ENCODE measurements around the gene GRPR. TPM values are rescaled to one million over a fixed set of nuclear protein-coding genes. Genes with fewer than 3 reads are reported as not detected.

Gene GRPR
- total and polyA plus RNA-seq, 2 of the 13 experiments (the other 11 are each of a cell fraction or from before 2014, with no cell fraction given): 0.04 to 0.05 TPM

DNA sequence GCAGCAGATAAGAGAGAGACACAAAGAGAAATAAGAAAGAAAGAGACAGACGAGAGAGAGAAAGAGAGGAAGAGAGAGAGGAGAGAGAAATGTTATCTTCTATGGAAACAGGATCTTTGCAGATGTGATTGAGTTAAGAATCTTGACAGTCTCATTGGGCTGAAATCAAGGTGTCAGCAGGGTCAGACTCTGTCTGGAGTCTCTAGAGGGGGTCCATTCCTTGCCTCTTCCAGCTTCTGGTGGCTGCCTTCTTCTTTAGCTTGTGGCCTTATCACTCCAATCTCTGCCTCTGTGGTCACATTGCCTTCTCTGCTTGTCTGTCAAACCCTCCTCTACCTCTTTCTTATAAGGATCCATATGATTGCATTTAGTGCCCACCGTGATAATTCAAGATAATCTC, 21.8 kb upstream of the GRPR start:
- in situ Hi-C loops (cut with HindIII; ENCODE audit: extremely low pct_ligation_motif_present, low pct_unique_long_range_greater_than_20kb): no loop called here

DNA sequence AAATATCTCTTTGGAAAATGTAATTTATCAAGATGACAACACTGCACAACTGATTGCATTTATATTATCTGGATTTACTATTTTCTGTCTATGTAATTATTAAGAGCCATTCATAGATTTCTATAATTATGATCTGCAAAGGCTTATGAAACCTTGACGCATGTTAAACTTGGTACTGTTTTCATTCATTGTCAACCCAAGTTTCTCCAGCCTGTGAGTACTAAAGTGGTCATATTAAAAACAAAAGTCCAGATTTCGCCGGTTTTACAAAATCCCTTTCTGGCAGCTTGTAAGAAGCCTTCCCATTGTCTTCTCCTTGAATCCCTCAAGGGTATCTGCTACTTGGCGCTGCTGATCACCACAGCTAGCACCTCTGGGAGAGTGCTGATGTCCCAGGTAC, 19.7 kb upstream of the GRPR start:
- no peak overlapping the region for H3K9ac ChIP-seq (ENCODE audit: insufficient read depth, low read depth, low read length)
- no peak overlapping the region for H3K27ac ChIP-seq (ENCODE audit: extremely low read length, insufficient read depth, low read length)
- H3K4me2 ChIP-seq (ENCODE audit: low read depth, low read length): no peak overlapping the region
- no peak for ATAC-seq
- WGBS (ENCODE audit: low lambda C conversion rate): 25% methylated on average over 4 of the region's 4 CpGs
- in situ Hi-C loops (cut with HindIII; ENCODE audit: extremely low pct_ligation_motif_present, low pct_unique_long_range_greater_than_20kb): no loop called here
- no peak for FAIRE-seq
- H3K4me1 ChIP-seq (ENCODE audit: insufficient read depth, low read length): no peaks in the 10 kb centered on the region
- H3K4me3 ChIP-seq (replicated peaks in 1 of 3; ENCODE audit: insufficient read depth in 1 of 3, low read depth in 2 of 3, low read length in 3 of 3): no peak overlapping the region
- no peaks in the 10 kb centered on the region for H4K20me1 ChIP-seq (ENCODE audit: insufficient read depth, low read length)
- H3K9me3 ChIP-seq (ENCODE audit: low read length): no peaks in the 10 kb centered on the region
- H3K36me3 ChIP-seq (replicated peaks in 1 of 2; ENCODE audit: control insufficient read depth in 1 of 2, insufficient read depth in 2 of 2, low read length in 2 of 2): no peaks in the 10 kb centered on the region
- no TSS peak for BruUV-seq (replicated peaks)
- ChIA-PET POLR2A (no interaction called here), CTCF (ENCODE audit: low intra/inter-chr PET ratio, low total read pairs) (no interaction called here)
- intact Hi-C loops (cut with micrococcal nuclease; ENCODE audit: unreplicated experiment): no loop called here
- H2AFZ ChIP-seq (ENCODE audit: low read length): no peak overlapping the region
- no peaks in the 10 kb centered on the region for H3K27me3 ChIP-seq (ENCODE audit: control insufficient read depth in 1 of 2, insufficient read depth in 2 of 2, low read length in 2 of 2)
- no peak for TF ChIP-seq RNF2 (conservative IDR thresholded peaks at IDR 0.05; ENCODE audit: low read depth)
- TF ChIP-seq, protein P1, sequence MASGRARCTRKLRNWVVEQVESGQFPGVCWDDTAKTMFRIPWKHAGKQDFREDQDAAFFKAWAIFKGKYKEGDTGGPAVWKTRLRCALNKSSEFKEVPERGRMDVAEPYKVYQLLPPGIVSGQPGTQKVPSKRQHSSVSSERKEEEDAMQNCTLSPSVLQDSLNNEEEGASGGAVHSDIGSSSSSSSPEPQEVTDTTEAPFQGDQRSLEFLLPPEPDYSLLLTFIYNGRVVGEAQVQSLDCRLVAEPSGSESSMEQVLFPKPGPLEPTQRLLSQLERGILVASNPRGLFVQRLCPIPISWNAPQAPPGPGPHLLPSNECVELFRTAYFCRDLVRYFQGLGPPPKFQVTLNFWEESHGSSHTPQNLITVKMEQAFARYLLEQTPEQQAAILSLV (CRISPR knock-in tag; IDR thresholded peaks at IDR 0.05; ENCODE audit: borderline replicate concordance): no peak
- TF ChIP-seq ZNF629 (CRISPR knock-in tag; conservative IDR thresholded peaks at IDR 0.05): no peak
- no peak for DNase-seq (ENCODE audit: low spot score)
- H3K79me2 ChIP-seq (ENCODE audit: insufficient read depth, low read length): no peaks in the 10 kb centered on the region

More for the DNA sequence above, 21.8 kb upstream of the GRPR start:
- Histone ChIP-seq H2AFZ (ENCODE audit: low read length) (no peak overlapping the region), H4K20me1 (ENCODE audit: insufficient read depth, low read length) (no peaks in the 10 kb centered on the region), H3K79me2 (ENCODE audit: insufficient read depth, low read length) (no peaks in the 10 kb centered on the region), H3K4me3 (replicated peaks in 1 of 3; ENCODE audit: insufficient read depth in 1 of 3, low read depth in 2 of 3, low read length in 3 of 3) (no peak overlapping the region), H3K4me2 (ENCODE audit: low read depth, low read length) (no peak overlapping the region), H3K27me3 (ENCODE audit: control insufficient read depth in 1 of 2, insufficient read depth in 2 of 2, low read length in 2 of 2) (no peaks in the 10 kb centered on the region), H3K9me3 (ENCODE audit: low read length) (no peaks in the 10 kb centered on the region), H3K9ac (ENCODE audit: insufficient read depth, low read depth, low read length) (no peak overlapping the region), H3K4me1 (ENCODE audit: insufficient read depth, low read length) (no peaks in the 10 kb centered on the region), H3K27ac (ENCODE audit: extremely low read length, insufficient read depth, low read length) (no peak overlapping the region), H3K36me3 (replicated peaks in 1 of 2; ENCODE audit: control insufficient read depth in 1 of 2, insufficient read depth in 2 of 2, low read length in 2 of 2) (no peaks in the 10 kb centered on the region)
- BruUV-seq (replicated peaks): no TSS peak
- intact Hi-C loops (cut with micrococcal nuclease; ENCODE audit: unreplicated experiment): no loop called here
- ATAC-seq (no peak), DNase-seq (ENCODE audit: low spot score) (no peak), FAIRE-seq (no peak)
- CTCF ChIA-PET (ENCODE audit: low intra/inter-chr PET ratio, low total read pairs): no interaction called here
- POLR2A ChIA-PET: no interaction called here
- TF ChIP-seq THYN1 (CRISPR knock-in tag; IDR thresholded peaks at IDR 0.05; ENCODE audit: borderline replicate concordance, low read depth): no peak
- TF ChIP-seq, protein P2, sequence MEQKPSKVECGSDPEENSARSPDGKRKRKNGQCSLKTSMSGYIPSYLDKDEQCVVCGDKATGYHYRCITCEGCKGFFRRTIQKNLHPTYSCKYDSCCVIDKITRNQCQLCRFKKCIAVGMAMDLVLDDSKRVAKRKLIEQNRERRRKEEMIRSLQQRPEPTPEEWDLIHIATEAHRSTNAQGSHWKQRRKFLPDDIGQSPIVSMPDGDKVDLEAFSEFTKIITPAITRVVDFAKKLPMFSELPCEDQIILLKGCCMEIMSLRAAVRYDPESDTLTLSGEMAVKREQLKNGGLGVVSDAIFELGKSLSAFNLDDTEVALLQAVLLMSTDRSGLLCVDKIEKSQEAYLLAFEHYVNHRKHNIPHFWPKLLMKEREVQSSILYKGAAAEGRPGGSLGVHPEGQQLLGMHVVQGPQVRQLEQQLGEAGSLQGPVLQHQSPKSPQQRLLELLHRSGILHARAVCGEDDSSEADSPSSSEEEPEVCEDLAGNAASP (CRISPR knock-in tag; IDR thresholded peaks at IDR 0.05; ENCODE audit: borderline replicate concordance): no peak
- no peak for TF ChIP-seq BORCS8-MEF2B (CRISPR knock-in tag; IDR thresholded peaks at IDR 0.05)
- TF ChIP-seq, protein P3, sequence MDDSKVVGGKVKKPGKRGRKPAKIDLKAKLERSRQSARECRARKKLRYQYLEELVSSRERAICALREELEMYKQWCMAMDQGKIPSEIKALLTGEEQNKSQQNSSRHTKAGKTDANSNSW (CRISPR knock-in tag; IDR thresholded peaks at IDR 0.05; ENCODE audit: borderline replicate concordance): no peak
- 4% methylated on average over 2 of the region's 2 CpGs for WGBS (ENCODE audit: low lambda C conversion rate)

Data from HepG2 (cell line).